Central memory CD8-positive, alpha-beta T cell (primary cell): ENCODE measurements around the gene SLC37A2.
A peak's percentile ranks its signal among the peaks of the same experiment; 100 is the strongest.

Experiments used
- ATAC-seq: fragments of 150-1000 bp; cut with Tn5 transposase; replicated peaks from 2 replicates; pipeline ENCODE4 v1.10.0; 2022; ENCODE audit warnings: mild to moderate bottlenecking, moderate FRiP score, moderate number of reproducible peaks; ENCODE audit not compliant: poor library complexity, severe bottlenecking; ENCODE audit errors: extremely low read depth
- DNase-seq, 2 donors: peaks; one replicate each; pipeline ENCODE4 v3.0.0; 2021; ENCODE audit warnings: low spot score in 2 of 2
- H3K27ac Mint-ChIP-seq: one replicate; pipeline ENCODE4 v1.8.0; 2022; ENCODE audit warnings: low read depth, mild to moderate bottlenecking, moderate library complexity, mixed read lengths
- H3K27me3 Mint-ChIP-seq: one replicate; pipeline ENCODE4 v1.8.0; 2022; ENCODE audit warnings: mixed read lengths
- H3K36me3 Mint-ChIP-seq: one replicate; pipeline ENCODE4 v1.8.0; 2022; ENCODE audit warnings: mild to moderate bottlenecking, moderate library complexity, mixed read lengths; ENCODE audit not compliant: insufficient read depth
- H3K4me1 Mint-ChIP-seq: one replicate; pipeline ENCODE4 v1.8.0; 2022; ENCODE audit warnings: mixed read lengths
- H3K4me3 Mint-ChIP-seq: one replicate; pipeline ENCODE4 v1.8.0; 2022; ENCODE audit warnings: mild to moderate bottlenecking, moderate library complexity, mixed read lengths
- H3K9me3 Mint-ChIP-seq: one replicate; pipeline ENCODE4 v1.8.0; 2022; ENCODE audit warnings: mixed read lengths

Gene SLC37A2

DNA sequence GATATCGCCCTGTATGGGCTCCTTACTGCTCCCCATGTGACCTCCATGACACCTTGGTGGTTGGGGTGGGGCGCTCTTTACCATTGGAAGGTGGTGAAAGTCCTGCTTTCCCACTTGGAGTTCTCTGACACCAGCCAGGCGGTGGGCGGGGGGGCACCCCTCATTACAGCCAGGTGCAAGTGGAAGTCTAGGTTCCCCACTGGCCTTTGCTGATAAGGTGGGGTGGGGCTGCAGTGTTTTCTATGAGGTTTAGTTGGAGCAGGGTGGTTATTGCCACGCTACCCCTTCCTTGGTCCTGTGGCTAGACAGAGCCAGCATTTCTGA is 5.5 kb upstream of the SLC37A2 start:
- DNase-seq: no peak

DNA sequence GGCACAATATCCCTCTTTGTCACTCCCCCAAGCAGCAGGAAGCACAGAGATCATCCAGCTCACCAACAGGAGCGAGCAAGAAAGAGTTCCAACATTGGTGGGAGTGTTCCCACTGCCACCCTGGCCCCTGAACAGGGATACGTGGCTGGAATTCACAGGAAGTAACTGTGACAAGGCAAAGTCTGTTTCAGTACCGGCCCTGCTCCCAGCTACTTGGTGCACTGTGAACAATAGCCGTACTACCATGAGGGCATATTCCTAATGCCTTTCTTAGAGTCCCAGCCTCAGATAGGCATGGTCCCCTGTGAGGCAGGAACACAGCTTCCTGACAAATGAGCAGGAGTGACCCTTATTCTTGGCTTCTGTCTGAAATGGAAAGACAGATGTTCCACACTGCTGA is 1.8 kb upstream of the SLC37A2 start:
- Mint-ChIP-seq H3K9me3 (no peaks in the 10 kb centered on the region), H3K27ac (no peak overlapping the region), H3K27me3 (peaks cover 7% of the 10 kb centered on the region), H3K4me1 (peaks cover 7% of the 10 kb centered on the region), H3K4me3 (no peak overlapping the region), H3K36me3 (no peaks in the 10 kb centered on the region)
- DNase-seq: no peak
- ATAC-seq: no peak

More for the DNA sequence above, 5.5 kb upstream of the SLC37A2 start:
- H3K9me3 Mint-ChIP-seq: no peaks in the 10 kb centered on the region
- no peak overlapping the region for H3K4me3 Mint-ChIP-seq
- peaks cover 2% of the 10 kb centered on the region for H3K36me3 Mint-ChIP-seq
- peaks cover 5% of the 10 kb centered on the region for H3K4me1 Mint-ChIP-seq
- no peaks in the 10 kb centered on the region for H3K27me3 Mint-ChIP-seq
- no peak for ATAC-seq
- H3K27ac Mint-ChIP-seq: no peak overlapping the region

DNA sequence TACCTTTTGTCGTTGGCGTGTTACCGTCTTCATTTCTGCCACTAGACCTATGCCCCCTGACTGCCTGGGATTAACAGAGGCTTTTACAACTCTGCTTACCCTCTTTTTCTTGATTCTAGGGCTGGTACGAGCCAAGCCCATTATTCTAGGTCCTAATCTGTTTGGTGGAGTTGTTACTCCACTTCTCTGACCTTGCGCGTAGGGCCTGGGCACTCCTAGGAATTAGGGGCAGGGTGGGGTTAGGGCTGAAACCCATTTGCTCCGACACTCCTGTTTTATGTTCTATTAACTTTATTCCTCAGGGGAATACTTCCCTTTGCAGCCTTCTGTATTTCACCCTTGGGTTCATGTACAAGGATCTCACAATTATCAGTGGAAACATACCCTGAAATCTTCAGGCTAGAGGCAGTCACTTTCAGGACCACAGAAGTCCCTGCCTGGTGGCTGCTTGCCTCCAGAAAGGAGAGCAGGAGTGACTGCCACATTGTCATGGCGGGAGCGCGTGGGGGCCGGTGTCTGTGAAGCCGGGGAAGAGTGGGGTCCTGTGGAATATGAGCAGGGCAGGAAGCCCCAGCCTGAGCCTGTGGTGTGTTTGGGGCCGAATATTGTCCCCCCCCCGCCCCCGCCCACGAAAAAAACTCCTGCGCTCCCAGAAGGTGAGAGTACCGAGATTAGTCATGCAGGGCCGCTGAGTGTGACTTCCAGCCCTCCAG is 731 bp upstream of the SLC37A2 start:
- Mint-ChIP-seq H3K27me3 (peaks cover 8% of the 10 kb centered on the region), H3K9me3 (no peaks in the 10 kb centered on the region), H3K4me1 (peaks cover 7% of the 10 kb centered on the region), H3K4me3 (peak overlapping the region; percentile 88), H3K36me3 (no peaks in the 10 kb centered on the region), H3K27ac (peak overlapping the region; percentile 84)
- DNase-seq (no peak), ATAC-seq (peak; percentile 31)

DNA sequence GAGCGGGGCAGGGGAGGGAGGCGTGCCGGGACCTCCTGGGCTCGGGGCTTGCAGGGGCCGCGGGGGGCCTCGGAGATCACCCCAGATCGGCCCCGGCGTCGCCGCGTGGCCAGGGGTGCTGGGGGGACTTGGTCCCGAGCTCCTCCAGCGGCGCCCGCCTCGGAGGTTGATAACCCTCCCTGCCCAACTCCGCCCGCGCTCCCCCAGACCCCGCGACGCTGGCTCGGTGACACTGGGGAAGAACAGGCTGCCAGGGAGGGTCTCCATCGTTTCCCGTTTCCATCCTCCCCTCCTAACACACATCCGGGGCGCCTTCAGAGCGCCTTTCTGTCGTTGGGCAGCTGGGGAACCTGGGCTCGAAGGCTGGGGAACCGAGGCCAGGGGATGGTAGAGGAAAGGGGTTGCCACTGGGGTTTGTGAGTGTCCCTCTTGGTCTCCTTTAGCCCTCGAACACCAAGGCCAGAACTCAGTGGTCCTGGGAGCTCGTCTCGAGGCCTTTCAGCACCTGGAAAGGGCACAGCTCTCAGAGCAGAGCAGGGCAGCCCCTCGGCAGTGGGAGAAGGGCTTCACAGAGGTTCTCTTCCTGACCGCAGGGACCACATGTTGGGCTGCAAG is 431 bp downstream of the SLC37A2 start:
- H3K36me3 Mint-ChIP-seq: no peaks in the 10 kb centered on the region
- H3K27ac Mint-ChIP-seq: no peak overlapping the region
- DNase-seq (no peak), ATAC-seq (peak; percentile 18)
- H3K4me3 Mint-ChIP-seq: peak overlapping the region; percentile 88
- H3K4me1 Mint-ChIP-seq: peaks cover 7% of the 10 kb centered on the region
- H3K27me3 Mint-ChIP-seq: peaks cover 16% of the 10 kb centered on the region
- no peaks in the 10 kb centered on the region for H3K9me3 Mint-ChIP-seq

DNA sequence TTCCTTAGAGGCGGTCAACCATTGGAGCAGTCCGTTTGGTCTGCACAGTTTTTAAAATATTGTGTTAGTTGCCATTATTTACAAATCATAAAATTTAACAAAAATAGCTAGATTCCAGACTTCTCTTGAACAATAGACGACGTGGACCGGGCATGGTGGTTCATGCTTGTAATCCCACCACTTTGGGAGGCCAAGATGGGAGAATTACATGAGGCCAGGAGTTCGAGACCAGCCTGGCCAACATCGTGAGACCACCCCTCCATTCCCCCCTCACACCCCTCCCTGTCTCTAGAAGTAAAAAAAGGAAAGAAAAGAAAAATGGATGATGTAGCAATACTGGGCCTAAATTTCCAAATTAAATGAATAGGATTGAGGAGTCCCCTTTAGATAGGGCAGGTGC is 965 bp downstream of the SLC37A2 start:
- H3K27me3 Mint-ChIP-seq: peaks cover 17% of the 10 kb centered on the region
- ATAC-seq (no peak), DNase-seq (no peak)
- H3K9me3 Mint-ChIP-seq: no peaks in the 10 kb centered on the region
- peak overlapping the region; percentile 88 for H3K4me3 Mint-ChIP-seq
- peaks cover 7% of the 10 kb centered on the region for H3K4me1 Mint-ChIP-seq
- H3K27ac Mint-ChIP-seq: no peak overlapping the region
- no peaks in the 10 kb centered on the region for H3K36me3 Mint-ChIP-seq

DNA sequence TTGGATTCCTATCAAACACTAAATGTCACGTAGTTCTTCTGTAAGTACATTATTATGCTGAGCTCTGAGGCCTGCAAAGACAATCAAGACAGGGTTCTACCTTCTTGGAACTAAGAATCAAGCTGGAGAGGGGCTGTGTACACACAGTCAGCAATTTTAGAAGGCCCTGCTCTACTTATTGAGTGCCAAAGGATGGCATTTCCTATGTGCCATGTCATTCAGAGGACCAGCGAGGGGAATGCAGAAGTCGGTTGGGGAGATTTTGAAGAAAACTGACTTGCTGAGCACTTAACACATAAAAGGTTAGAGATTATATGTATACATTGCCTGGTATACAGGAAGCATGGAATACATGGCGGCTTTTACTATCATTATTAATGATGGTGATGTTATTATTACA is 5.3 kb downstream of the SLC37A2 start:
- Mint-ChIP-seq H3K4me3 (no peak overlapping the region), H3K9me3 (no peaks in the 10 kb centered on the region), H3K27ac (no peak overlapping the region), H3K27me3 (peaks cover 17% of the 10 kb centered on the region), H3K36me3 (no peaks in the 10 kb centered on the region), H3K4me1 (peaks cover 7% of the 10 kb centered on the region)
- ATAC-seq (no peak), DNase-seq (no peak)

DNA sequence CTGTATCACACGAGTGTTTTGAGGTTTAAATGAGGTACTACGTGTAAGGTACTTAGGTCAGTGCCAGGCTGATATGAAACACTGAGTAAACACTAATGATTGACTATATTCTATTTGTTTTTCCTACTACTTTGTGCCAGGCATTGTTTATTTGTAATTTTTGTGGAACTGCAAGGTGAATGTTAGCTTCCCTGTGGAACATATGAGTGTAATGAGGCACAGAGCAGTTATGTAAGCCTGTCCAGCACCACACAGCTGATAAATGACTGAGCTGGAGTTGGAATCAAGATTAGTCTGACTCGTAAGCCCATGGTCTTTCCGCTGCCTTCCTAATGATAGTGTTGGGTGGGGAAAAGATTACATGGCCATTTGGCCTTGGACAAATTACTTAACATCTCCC is 5.9 kb downstream of the SLC37A2 start:
- Mint-ChIP-seq H3K9me3 (no peaks in the 10 kb centered on the region), H3K4me3 (no peak overlapping the region), H3K36me3 (no peaks in the 10 kb centered on the region), H3K27ac (no peak overlapping the region), H3K27me3 (peaks cover 22% of the 10 kb centered on the region), H3K4me1 (peaks cover 10% of the 10 kb centered on the region)
- no peak for ATAC-seq
- DNase-seq: no peak

DNA sequence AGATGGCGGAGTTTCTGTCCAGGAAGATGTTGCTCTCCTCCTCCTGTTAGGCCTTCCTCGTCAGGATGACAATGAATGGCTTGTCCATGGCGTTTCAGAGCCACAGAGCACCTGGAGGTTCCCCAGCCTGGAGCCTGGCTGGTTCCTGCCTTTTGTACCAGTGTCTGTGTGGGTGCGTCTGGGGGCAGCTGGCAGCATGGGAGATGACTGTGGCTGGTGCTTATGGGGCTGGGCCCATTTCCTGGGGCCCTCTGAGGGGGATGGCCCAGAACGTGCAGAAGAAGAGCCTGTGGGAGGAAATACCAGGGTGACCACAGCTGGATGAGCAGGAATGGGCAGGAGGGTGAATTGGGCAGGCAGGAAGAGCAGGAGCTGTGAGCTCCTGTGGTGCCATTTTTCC is 6.7 kb downstream of the SLC37A2 start:
- H3K9me3 Mint-ChIP-seq: no peaks in the 10 kb centered on the region
- H3K36me3 Mint-ChIP-seq: no peaks in the 10 kb centered on the region
- no peak overlapping the region for H3K4me3 Mint-ChIP-seq
- no peak for ATAC-seq
- DNase-seq: no peak
- H3K27me3 Mint-ChIP-seq: peaks cover 29% of the 10 kb centered on the region
- H3K27ac Mint-ChIP-seq: peak overlapping the region; percentile 19
- H3K4me1 Mint-ChIP-seq: peaks cover 13% of the 10 kb centered on the region

DNA sequence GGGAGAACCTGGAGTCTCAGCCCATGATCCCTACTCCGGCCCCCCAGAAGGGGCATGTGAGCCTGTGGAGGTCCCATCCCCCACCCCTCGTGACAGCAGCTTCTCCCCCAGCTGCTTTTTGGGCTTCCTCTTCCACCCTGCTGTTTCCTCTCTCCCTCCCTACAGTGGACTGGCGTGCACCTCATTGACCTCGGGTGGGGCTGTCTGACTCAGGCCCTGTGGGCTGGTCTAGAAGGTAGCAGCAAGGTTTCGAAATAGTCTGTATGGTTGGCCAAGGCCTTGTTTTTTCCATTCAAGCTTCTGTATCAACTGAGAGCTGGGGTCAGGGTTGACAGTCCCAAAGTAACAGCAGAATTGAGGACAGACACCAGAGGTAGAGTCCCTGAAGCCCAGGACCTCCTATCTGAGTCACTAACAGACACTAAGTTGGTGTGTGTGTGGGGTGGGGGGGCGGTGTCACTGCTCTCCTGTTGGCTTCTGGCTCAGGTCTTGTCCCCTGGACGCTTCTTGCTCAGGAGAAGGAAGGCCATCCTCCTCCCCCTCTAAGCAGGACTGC is 7.7 kb downstream of the SLC37A2 start:
- H3K27me3 Mint-ChIP-seq: peaks cover 36% of the 10 kb centered on the region

DNA sequence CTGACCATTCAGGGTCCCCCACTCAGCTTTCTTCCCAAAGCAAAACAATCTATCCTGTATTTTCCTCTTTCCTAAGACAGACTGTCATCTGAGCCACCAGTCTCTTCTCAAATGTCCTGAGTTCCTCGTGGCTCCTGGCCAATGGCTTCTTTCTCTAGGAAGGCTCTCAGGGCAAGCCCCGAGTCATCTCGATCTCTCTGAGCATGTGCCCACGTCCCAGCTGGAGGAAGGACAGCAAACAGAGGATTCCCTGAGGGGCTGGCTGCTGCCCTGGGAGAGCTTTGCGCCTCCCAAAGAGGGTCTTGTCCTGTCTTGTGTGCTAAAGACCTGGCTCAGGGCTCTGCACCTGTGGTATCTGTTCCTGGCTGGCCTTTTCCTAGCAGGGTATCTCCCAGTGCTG is 8.3 kb downstream of the SLC37A2 start:
- DNase-seq (no peak), ATAC-seq (no peak)
- H3K9me3 Mint-ChIP-seq: no peaks in the 10 kb centered on the region
- H3K4me1 Mint-ChIP-seq: peaks cover 13% of the 10 kb centered on the region
- H3K36me3 Mint-ChIP-seq: no peaks in the 10 kb centered on the region
- peaks cover 36% of the 10 kb centered on the region for H3K27me3 Mint-ChIP-seq
- H3K4me3 Mint-ChIP-seq: no peak overlapping the region
- no peak overlapping the region for H3K27ac Mint-ChIP-seq

More for the DNA sequence above, 7.7 kb downstream of the SLC37A2 start:
- Mint-ChIP-seq H3K4me1 (peaks cover 13% of the 10 kb centered on the region), H3K36me3 (no peaks in the 10 kb centered on the region), H3K27ac (no peak overlapping the region), H3K9me3 (no peaks in the 10 kb centered on the region), H3K4me3 (no peak overlapping the region)
- DNase-seq: no peak
- peak; percentile 40 for ATAC-seq

DNA sequence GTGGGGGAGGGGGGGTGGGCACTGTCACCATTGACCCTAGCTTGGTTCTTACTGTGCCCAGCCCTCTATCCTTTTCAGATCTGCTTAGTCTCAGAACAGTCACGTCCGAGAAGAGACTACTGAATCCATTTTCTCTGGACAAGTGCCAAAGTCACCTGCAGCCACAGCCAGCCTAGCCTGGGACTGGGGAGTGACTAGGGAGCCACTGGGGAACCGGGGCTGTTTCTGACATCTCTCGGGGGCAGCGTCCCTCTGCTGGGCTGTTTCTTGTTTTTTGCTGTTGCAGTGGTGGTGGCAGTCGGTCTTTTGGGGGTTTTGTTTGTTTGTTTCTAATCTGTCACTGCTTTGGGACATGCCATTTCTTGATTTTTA is 8.7 kb downstream of the SLC37A2 start:
- Mint-ChIP-seq H3K4me3 (no peak overlapping the region), H3K27me3 (peaks cover 39% of the 10 kb centered on the region), H3K36me3 (no peaks in the 10 kb centered on the region), H3K27ac (no peak overlapping the region), H3K4me1 (peaks cover 13% of the 10 kb centered on the region), H3K9me3 (no peaks in the 10 kb centered on the region)
- DNase-seq (no peak), ATAC-seq (no peak)

DNA sequence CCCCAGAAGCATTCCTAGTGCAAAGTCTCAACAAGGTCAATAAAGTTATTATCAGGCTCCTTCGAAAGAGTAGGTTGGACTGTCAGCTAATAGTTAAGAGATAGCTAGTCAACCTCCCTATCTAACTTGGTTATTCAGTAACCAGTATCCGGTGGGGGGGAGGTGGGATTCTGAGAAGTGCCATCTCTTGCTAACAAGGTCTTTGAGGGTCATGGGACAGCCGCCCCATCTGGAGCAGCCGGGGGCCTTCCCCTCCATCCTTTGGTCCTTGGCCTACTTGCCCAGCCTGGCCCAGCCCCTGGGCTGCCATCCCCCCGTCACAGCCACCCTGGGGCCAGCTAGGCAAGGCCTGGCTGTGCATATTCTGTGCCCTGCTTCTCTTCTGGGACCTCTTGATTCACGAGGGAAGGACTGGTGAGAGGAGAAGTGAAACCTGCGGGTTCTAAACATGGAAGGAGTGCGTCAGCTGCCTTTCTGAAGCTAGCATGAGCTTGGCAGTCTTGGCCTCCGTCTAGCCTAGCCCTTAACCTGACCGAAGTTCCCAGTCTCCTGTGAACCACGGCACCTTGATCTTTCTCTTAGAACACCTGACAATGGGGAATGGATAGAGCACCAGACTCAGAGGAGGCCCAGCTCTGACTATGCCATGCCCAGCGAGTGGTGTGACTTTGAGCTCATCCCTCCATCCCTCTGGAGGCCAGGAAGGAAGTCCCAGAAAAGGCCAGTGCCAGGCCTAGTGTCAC is 9.3 kb downstream of the SLC37A2 start:
- Mint-ChIP-seq H3K27ac (no peak overlapping the region), H3K36me3 (no peaks in the 10 kb centered on the region), H3K27me3 (peaks cover 44% of the 10 kb centered on the region), H3K4me3 (no peak overlapping the region), H3K9me3 (no peaks in the 10 kb centered on the region), H3K4me1 (peaks cover 13% of the 10 kb centered on the region)
- no peak for DNase-seq
- no peak for ATAC-seq
